HUES48 (cell line): ENCODE data around the gene PLA2G4B.

Source experiments
- H3K27ac ChIP-seq: one replicate; pipeline ENCODE4 v1.7.0; 2013; ENCODE audit warnings: low read depth, low read length, inconsistent platforms
- H3K27me3 ChIP-seq: 2 replicates; pipeline ENCODE4 v1.6.1; 2013; ENCODE audit warnings: mild to moderate bottlenecking, low read length; ENCODE audit not compliant: control insufficient read depth, insufficient read depth
- H3K36me3 ChIP-seq: 2 replicates; pipeline ENCODE4 v1.6.1; 2013; ENCODE audit warnings: low read length; ENCODE audit not compliant: control insufficient read depth, insufficient read depth
- H3K4me1 ChIP-seq: 2 replicates; pipeline ENCODE4 v1.6.1; 2013; ENCODE audit warnings: mild to moderate bottlenecking, low read length; ENCODE audit not compliant: control insufficient read depth, insufficient read depth
- H3K4me3 ChIP-seq: 2 replicates; pipeline ENCODE4 v1.5.1; 2013; ENCODE audit warnings: mild to moderate bottlenecking, low read depth, low read length
- H3K9ac ChIP-seq: 2 replicates; pipeline ENCODE4 v1.6.1; 2013; ENCODE audit warnings: mild to moderate bottlenecking, low read depth, low read length, moderate library complexity
- H3K9me3 ChIP-seq: 2 replicates; pipeline ENCODE4 v1.6.1; 2013; ENCODE audit warnings: low read length; ENCODE audit not compliant: control insufficient read depth, insufficient read depth

The PLA2G4B gene

GRCh38 chr15:41809526-41810220 lies 29.0 kb upstream of the PLA2G4B start:
- Histone ChIP-seq H3K4me3 (no peak overlapping the region), H3K36me3 (no peaks in the 10 kb centered on the region; the same call in none of the 2 replicates), H3K27me3 (no peaks in the 10 kb centered on the region), H3K9me3 (no peaks in the 10 kb centered on the region), H3K4me1 (peaks cover 5% of the 10 kb centered on the region; the same call in 1 of the 2 replicates), H3K9ac (no peak overlapping the region), H3K27ac (no peak overlapping the region)

GRCh38 chr15:41810651-41811431 lies 27.8 kb upstream of the PLA2G4B start:
- Histone ChIP-seq H3K9ac (no peak overlapping the region), H3K27ac (no peak overlapping the region), H3K9me3 (no peaks in the 10 kb centered on the region), H3K27me3 (no peaks in the 10 kb centered on the region), H3K36me3 (no peaks in the 10 kb centered on the region; the same call in none of the 2 replicates), H3K4me3 (no peak overlapping the region), H3K4me1 (peaks cover 5% of the 10 kb centered on the region; the same call in 1 of the 2 replicates)

GRCh38 chr15:41811432-41812195 lies 27.0 kb upstream of the PLA2G4B start:
- Histone ChIP-seq H3K4me3 (no peak overlapping the region), H3K9ac (no peak overlapping the region), H3K36me3 (no peaks in the 10 kb centered on the region; the same call in none of the 2 replicates), H3K4me1 (peaks cover 5% of the 10 kb centered on the region; the same call in 1 of the 2 replicates), H3K27me3 (no peaks in the 10 kb centered on the region), H3K9me3 (no peaks in the 10 kb centered on the region), H3K27ac (no peak overlapping the region)

GRCh38 chr15:41812820-41813375 lies 25.7 kb upstream of the PLA2G4B start:
- no peak overlapping the region for H3K9ac ChIP-seq
- no peak overlapping the region for H3K27ac ChIP-seq
- peaks cover 5% of the 10 kb centered on the region; the same call in 1 of the 2 replicates for H3K4me1 ChIP-seq
- no peaks in the 10 kb centered on the region for H3K9me3 ChIP-seq
- no peaks in the 10 kb centered on the region for H3K27me3 ChIP-seq
- peaks cover 5% of the 10 kb centered on the region for H3K36me3 ChIP-seq
- H3K4me3 ChIP-seq, result no peak overlapping the region

GRCh38 chr15:41813426-41813825 lies 25.2 kb upstream of the PLA2G4B start:
- no peaks in the 10 kb centered on the region for H3K27me3 ChIP-seq
- no peak overlapping the region for H3K9ac ChIP-seq
- H3K4me1 ChIP-seq, result peaks cover 5% of the 10 kb centered on the region; the same call in 1 of the 2 replicates
- no peak overlapping the region for H3K4me3 ChIP-seq
- peaks cover 10% of the 10 kb centered on the region for H3K36me3 ChIP-seq
- H3K9me3 ChIP-seq, result no peaks in the 10 kb centered on the region
- no peak overlapping the region for H3K27ac ChIP-seq

- H3K27ac ChIP-seq, result no peak overlapping the region
- peaks cover 5% of the 10 kb centered on the region; the same call in 1 of the 2 replicates for H3K4me1 ChIP-seq
- H3K36me3 ChIP-seq, result peaks cover 17% of the 10 kb centered on the region
- no peak overlapping the region for H3K4me3 ChIP-seq
- no peaks in the 10 kb centered on the region for H3K27me3 ChIP-seq
- H3K9ac ChIP-seq, result no peak overlapping the region
- H3K9me3 ChIP-seq, result no peaks in the 10 kb centered on the region
These were observed 24.1 kb upstream of the PLA2G4B start for GRCh38 chr15:41814534-41814933.

- H3K36me3 ChIP-seq, result peaks cover 20% of the 10 kb centered on the region
- H3K4me1 ChIP-seq, result no peaks in the 10 kb centered on the region
- no peak overlapping the region for H3K9ac ChIP-seq
These were observed 21.9 kb upstream of the PLA2G4B start for GRCh38 chr15:41816788-41817187.

GRCh38 chr15:41817327-41817726 lies 21.3 kb upstream of the PLA2G4B start:
- H3K9me3 ChIP-seq, result no peaks in the 10 kb centered on the region
- no peak overlapping the region for H3K27ac ChIP-seq
- H3K36me3 ChIP-seq, result peaks cover 20% of the 10 kb centered on the region

More at GRCh38 chr15:41816788-41817187, 21.9 kb upstream of the PLA2G4B start:
- no peak overlapping the region for H3K27ac ChIP-seq
- no peaks in the 10 kb centered on the region for H3K27me3 ChIP-seq
- H3K4me3 ChIP-seq, result no peak overlapping the region
- no peaks in the 10 kb centered on the region for H3K9me3 ChIP-seq

GRCh38 chr15:41817781-41818180 lies 20.9 kb upstream of the PLA2G4B start:
- no peaks in the 10 kb centered on the region for H3K4me1 ChIP-seq
- H3K4me3 ChIP-seq, result no peak overlapping the region
- H3K36me3 ChIP-seq, result peaks cover 20% of the 10 kb centered on the region
- no peak overlapping the region for H3K9ac ChIP-seq
- H3K27ac ChIP-seq, result no peak overlapping the region
- no peaks in the 10 kb centered on the region for H3K9me3 ChIP-seq
- H3K27me3 ChIP-seq, result no peaks in the 10 kb centered on the region

More at GRCh38 chr15:41817327-41817726, 21.3 kb upstream of the PLA2G4B start:
- H3K4me3 ChIP-seq, result no peak overlapping the region
- H3K9ac ChIP-seq, result no peak overlapping the region
- H3K4me1 ChIP-seq, result no peaks in the 10 kb centered on the region
- no peaks in the 10 kb centered on the region for H3K27me3 ChIP-seq

GRCh38 chr15:41819455-41820050 lies 19.1 kb upstream of the PLA2G4B start:
- Histone ChIP-seq H3K4me3 (no peak overlapping the region), H3K36me3 (peaks cover 24% of the 10 kb centered on the region), H3K9me3 (no peaks in the 10 kb centered on the region), H3K9ac (no peak overlapping the region), H3K27me3 (no peaks in the 10 kb centered on the region), H3K4me1 (no peaks in the 10 kb centered on the region), H3K27ac (no peak overlapping the region)
